Activated naive CD4-positive, alpha-beta T cell (primary cell): ENCODE data around the gene MEGF8.

Source experiments
- DNase-seq, 4 experiments: peaks; one replicate each; lab custom pipeline; 2025; lab: John Stamatoyannopoulos, UW

MEGF8 gene

DNA sequence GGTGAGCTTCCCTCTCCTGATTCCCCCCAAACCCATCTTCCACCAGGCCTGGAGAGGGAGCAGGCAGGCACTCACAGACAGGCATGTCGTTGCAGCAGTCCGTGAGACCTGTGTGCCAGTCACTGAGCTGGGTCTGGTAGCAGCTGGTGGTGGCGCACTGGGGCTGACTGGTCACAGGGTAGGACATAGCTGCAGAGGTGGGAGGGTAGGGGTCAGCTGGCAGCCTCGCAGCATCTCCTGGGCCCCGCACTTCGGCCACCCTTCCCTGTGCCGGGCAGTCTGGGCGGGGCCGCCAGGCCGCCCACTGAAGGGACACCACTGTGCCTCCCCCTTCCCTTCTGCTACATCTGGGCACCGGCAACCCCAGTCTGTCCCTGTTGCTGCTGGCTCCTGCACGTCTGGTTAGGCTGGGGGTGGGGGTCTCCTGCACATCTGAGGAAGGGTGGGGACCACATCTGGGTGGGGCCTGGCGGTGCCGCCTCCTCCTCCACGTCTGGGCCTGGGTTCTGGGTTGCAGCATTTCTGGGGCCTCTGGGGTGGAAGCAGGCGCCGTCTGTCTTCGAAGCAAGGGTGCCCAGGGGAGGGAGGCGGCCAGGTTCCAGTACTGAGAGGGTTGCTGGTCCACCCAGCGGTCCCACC, 63.5 kb downstream of the MEGF8 start:
- DNase-seq: no peak

DNA sequence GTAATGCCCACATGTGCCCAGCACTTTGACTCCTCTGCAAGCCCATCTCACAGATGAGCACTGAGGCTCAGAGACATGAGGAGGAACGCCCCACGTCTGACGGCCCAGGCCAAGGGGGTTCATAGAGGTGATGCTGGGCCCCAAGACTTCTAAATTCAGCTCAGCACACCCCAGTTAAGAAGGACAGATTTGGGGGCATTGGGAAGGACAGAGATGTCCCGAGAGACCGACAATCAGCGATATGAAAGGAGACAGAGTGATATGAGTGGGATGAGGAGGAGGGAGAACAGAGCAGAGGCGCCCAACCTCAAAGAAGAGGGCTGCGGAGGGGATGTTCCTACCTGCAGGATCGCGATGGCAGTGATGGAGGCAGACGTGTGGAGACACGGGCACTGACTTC, 64.5 kb downstream of the MEGF8 start, which contains the start of gene CNFN:
Gene CNFN, minus strand, starts transcription at position 399 of the 400 bp plus-strand sequence. CDS start 1,260 bp downstream, outside the sequence.
- no peak for DNase-seq

DNA sequence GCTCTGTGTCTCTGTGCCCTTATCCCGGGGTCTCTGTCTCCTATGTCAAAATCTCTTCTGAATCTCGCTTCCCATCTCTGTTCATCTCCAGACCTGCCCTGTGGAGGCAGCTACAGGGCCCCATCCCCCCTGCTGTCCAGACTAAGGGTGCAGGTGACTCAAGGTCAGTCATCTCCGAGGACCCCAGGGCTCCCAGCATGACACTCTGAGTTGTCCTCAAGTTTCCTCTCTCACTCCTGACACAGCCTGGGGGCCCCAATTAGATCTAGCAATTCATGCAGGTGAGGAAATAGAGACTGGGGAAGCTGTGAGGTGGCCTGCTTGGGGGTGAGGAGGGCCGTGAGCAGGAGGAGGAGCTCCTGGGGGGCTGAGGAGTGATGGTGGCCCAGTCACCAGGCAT, 66.7 kb downstream of the MEGF8 start:
- no peak for DNase-seq

DNA sequence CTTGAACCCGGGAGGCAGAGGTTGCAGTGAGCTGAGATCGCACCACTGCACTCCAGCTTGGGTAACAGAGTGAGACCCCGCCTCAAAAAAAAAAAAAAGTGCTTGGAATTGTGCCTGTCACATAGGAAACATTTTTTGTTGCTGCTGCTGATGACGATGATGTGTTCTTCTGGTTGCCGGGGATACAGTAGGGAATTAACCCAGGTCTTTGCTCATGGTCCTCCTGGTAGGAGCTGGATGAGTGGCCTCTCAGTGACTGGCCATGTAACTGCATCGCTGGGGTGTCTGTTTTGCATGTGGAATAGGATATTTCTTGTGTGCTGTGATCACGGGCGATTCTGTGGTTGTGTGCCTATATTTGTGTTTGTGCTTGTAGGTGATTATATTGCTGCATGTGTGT, 69.3 kb downstream of the MEGF8 start:
- DNase-seq: no peak

DNA sequence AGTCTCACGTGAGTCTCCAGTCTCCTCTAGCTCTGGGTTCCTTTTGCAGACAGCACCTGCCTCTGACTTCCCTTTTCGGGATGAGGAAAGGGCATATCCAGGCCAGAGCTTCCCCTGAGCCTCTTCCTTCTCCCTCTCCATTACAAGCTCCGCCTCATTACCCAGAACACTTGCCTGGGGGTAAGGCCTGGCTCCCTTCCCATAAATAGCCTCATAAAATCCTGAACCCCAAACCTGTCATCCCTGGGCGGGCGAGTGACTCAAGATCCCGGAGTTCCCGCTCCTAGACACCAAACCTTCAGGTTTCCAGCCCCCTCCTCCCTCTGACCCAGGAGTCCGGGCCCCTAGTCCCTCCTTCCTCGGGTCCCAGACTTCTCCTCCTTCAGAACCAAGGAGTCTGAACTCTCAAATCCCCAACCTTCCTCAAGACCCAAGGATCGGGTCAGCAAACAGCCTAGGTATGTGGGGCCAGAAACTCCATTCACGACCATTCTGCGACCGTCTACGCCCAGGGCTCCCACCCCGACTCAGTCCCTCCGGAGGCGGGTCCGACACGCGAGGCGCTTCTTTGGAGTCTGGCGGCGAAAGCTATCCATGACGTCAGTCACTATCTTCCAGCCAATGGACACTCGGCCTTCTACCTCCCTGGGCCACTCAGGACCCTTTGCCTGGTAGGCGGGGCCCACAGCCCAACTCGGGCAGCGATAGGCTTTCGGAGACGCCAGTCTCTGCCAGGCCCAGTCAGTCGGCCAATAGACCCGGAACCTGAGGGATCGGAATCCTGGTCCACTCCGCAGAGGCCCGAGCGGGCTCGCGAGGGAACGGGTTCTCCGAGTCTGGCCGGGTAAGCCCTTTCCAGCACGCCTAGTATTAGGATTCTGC, 71.2 kb downstream of the MEGF8 start:
- peak; percentile 76 to 86 (median 84) for DNase-seq

DNA sequence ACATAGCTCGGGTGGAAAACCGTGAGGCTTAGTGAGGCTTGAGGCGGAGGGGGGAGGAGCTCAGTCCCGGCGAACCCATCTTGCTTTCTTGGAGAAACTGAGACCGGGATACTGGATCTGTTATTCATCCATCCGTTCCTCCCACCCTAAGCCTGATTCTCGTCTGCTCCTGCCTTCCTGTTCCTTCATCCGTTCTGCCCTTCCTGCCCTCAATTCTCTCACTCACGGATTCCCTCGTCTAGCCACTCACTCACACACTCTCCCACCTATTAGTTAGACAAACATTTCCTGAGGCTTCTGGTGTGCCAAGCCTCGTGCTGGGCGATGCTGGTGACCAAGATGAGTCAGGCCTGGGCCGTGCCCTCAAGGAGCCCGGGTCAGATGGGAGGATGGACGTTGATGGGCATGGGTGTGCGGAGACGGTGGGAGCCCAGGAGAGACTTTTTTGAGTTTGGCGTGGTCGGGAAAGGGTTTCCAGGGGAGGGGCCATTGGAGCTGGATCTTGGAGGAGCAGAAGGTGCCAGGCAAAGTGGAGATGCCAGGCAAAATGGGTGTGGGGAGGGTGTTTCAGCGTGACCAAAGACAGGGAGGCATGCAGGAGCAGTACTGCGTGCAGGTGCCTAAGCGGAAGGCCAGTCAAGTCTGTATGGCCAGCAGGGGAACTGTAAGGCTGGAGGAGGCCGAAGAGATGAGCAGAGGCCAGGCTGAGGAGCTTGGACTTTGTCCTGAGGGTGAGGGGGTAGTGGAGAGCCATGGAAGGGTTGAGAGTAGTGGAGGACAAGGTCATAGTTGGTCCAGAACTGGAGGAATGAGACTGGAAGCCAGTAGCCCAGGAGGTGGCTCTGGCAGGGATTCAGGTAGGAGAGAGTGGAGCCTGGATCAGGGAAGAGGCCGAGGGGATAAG, 72.1 kb downstream of the MEGF8 start:
- no peak for DNase-seq

DNA sequence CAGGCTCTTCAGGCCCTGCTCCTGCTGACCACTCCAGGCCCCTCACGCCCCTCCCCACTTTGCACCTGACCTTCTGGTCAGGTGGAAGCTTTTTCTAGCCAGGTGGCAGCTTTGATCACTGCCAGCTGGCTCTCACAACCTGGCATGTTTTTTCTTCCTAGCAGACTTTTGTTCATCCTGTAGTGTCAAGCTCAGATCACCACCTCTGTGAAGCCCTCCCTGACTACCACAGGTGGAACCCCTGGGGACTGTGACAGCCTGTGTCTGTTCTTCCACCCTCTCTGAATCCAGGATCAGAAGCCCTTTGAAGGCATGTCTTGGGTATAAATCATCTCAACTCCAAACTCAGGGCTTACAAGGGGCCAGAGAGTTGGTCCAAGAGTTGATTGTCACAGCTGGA, 75.0 kb downstream of the MEGF8 start:
- DNase-seq: no peak

DNA sequence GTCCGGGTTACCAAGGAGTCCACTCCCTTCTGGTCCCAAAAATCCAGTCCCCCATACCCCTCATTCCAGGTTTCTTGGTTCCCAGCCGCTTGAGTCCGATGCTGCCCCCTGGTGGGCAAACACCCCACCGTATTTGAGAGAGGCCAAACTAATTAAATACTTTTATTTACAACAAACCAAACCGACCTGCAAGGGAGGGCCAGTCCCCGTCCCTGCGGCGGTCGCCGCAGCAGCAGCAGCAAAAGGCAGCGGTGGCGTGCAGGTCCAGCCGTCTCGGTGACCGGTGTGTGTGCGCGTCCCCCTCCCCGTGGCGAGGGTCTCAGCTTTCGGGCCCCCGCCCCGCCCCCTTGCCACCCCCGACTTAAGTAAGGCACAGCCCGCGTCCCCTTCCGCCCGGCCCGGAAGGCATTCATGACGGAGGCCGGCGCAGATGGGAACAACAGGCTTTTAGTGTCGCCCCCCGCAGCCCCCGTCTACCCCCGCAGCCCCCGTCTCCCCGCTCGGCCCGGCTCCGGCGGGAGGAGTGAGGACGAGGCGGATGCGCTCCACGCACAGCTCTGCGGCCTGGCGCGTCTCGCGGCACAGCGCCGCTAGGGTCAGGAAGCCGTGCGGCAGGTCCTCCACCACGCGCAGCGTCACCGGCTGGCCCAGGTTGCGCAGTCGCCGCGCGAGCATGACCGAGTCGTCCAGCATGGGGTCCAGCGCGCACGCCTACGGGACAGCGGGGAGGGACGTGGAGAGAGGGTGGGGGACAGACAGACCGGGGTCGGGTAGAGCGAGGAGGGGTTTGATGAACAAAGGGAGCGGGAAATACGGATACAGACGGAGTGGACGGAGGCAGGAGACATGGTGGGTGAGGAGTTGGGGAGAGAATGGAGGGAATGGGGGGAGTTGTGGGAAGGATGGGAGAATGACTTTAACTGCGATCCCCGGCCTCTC, 76.2 kb downstream of the MEGF8 start:
- DNase-seq: peak; percentile 50 to 69 (median 63)

DNA sequence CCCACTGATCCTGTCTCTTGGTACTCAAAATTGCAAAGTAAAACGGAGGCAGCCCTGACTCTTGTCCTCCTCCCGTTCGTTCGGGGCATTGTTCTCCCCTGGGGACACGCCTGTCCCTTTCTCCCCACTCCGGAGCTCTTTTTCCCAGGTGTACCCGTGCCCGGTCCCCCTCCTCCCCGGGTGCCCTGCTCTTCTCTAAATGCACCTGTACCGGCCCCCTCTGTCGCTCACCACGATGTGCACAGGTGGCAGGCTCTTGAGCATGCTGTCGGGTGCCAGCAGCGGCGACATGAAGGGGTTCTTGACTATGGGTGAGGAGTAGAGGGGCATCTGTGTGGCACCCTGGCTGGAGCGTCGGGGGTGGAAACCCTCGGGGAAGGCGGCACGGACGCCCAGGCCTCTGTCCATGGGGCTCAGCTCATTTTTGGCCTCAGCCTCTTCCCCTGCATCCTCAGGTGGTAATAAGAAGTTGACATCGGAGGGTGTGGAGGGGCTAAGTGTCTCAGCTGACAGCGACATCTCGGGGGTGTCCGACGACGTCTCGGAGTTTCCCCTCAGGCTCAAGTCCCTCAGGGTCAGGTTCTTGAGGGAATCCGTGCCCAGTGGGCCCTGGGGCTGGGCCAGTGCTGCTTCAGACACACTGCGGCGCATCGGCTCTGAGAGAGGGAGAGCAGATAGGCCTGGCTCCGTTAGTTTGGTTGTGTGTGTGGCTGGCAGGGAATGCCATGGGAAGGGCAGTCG, 77.1 kb downstream of the MEGF8 start:
- DNase-seq: no peak

DNA sequence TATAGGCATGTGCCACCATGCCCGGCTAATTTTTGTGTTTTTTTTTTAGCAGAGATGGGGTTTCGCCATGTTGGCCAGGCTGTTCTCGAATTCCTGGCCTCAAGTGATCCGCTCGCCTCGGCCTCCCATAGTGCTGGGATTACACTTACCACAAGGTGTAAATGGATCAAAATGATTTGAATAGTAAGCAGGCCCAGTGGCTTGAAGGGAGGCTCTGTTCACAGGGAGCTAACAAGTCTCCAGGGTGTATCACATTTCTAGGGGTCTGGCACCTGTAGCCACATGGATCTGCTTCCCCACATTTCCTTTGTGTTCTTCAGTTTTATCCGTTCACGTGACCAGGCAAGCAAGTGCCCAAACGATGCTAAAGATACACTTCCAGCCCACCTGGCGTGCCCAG, 78.2 kb downstream of the MEGF8 start:
- DNase-seq: no peak

DNA sequence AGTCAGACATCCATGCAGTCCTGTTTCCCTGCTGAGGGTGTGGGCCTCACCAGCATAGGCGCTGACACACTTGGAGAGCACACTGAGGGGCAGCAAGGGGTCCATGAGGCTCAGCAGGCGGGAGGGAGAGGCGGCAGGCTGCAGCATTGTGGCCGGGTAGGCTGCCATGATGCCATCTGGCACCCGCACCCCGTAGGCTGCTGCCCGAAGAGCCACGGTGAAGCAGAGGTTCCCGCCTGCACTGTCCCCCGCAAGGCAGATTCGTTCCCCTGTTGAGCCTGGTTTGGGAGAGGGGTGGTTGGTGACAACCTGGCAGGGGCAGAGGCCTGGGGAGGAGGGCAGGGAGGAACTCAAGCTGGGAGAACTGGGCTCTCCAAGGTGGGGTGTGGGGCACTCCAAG, 80.7 kb downstream of the MEGF8 start:
- no peak for DNase-seq

DNA sequence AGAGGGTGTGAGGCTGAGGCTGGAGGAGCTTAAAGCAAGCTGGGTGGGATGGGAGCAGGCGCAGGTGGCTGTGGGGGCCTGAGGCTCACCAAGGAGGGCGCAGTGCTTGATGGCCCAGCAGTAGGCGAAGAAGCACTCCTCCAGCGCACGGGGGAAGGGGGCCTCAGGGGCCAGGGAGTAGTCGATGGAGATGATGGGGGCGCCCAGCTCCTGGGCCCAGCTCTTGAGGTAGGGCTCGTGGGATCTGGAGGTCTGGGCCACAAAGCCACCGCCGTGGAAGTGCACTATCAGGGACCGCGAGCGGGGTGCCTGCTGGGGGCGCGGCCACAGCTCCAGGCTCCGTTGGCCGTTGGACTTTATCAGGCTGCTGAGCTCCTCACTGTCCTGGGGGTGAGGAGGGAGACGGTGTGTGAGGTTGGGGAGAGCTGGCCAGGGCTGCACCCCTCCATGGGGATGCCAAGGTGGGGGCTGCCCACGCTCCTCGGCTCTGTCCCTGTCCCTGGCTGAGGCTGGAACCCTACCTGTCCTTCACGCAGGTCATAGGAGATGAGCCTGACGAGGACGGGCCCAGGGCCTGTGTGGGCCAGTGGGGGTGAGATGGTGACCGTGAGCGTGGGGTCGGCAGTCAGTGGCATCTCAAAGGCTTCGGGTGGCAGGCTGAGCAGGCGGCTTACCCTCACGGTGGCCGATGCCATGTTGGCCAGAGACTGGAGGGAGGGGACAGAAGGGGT, 81.8 kb downstream of the MEGF8 start:
- no peak for DNase-seq

DNA sequence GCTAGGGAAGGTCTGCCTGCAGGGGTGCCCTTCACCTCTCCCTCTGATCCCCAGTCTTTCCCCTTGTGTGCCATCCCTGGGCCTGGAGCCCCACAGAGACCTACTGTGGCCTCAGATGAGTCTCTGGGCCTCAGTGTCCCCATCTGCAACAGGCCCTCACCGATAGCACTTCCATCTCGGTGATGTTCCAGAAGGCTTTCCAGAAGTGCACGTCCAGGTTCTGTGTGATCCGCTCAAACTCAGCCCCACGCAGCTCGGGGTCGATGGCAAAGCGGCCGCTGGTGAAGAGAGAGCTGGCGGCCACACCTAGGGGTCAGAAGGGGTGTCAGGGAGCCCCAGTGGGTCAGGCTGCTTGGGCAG, 82.4 kb downstream of the MEGF8 start:
- DNase-seq: no peak

DNA sequence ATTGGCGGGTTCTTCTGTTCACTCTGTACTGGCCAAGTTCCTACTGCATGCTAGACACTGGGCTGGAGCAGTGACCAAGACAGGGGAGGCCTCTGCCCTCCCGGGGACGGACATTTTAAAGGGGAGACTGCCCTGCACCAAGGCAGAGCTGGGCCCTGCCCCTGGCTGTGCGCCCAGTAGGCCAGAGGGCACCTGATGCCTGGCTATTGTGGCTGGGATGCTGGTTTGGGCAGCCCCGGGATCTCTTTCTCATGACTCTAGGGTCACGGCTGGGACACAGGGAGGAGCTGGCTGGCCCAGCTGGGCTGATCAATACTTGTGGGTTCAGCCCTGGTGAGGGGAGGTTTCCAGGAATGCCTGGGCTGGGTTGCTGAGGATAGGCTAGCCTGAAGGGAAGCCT, 84.0 kb downstream of the MEGF8 start:
- DNase-seq: no peak

DNA sequence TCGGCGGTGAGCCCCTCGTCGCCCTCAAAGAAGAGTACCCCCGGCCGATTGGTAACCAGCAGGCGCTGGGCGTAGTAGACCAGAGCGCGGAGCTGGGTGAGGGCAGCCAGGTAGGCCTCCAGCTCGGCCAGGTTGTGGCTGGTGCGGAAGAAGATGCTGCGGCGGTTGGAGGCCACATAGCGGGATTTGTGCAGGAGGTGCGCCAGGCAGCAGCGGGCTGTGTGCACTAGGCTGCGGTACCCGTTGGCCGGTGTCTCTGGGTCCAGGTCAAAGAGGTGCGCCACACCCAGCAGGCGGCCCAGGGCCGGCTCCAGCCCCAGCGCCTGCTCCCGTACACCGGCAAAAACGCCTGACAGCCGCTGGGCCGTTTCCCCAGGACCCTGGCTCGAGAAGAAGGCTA, 84.9 kb downstream of the MEGF8 start:
- DNase-seq: no peak

DNA sequence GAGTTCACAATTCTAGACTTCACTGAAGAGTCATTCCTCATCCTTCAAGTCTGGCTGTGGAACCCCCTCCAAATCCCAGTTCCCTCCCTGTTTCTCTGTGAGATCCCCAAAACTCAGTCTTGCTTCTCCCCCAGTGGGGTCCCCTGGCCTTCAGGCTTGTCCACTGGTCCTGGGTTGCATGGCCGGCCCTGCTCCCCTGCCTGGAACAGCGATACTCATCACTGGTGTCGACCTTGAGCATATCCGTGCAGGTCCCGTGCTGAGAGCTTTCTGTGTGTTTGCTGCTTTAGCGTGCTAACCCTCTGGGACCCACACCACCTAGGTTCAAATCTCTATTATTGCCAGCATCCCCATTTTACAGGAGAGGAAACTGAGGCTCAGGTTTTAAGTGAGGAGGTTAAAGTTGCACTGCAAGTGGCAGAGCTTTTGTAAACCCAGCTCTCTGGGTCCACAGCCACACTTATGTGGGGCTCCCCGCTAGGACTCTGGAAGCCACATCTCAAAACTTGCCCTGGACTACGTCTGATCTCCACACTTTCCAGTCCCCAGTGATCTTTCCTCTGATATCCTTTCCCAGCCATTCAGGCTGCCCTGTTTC, 86.2 kb downstream of the MEGF8 start:
- no peak for DNase-seq

DNA sequence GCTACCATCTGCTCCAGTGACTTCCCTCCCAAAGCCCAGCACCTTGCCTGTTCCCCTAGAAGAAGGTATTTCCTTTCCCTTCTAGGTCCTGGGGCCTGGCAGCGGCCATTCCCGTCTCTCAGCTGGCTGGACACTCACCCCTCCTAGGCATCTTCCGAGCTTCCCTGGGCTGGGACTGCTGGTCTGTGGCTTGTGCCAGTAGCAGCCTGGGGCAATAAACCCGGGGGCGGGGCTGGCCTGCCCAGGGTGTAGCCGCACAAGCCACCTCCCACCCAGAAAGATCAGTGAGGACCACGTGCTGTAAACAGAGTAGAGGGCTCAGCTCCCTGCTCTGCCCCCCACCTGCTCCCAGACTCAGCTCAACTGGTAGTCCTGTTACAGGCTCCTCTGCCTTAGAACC, 86.8 kb downstream of the MEGF8 start:
- no peak for DNase-seq

DNA sequence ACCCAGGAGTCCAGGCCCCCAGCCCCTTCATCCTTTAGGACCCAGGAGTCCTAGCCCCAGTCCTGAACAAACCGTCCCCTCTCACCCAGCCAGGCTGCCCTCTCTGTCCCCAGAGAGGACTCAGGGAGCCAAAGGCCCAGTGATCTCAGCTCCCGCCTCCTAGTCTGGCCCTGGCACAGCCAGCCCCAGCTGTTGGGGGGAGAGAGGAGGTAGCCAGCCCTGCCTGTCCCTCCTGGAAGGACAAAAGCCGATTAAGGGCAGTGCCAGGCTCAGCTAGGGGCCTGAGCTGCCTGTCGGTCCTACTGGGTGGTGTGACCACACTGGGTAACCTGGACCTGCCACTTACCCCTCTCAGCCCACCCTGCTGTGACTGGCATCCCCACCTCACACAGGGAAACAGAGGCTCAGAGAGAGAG, 87.2 kb downstream of the MEGF8 start:
- DNase-seq: no peak

DNA sequence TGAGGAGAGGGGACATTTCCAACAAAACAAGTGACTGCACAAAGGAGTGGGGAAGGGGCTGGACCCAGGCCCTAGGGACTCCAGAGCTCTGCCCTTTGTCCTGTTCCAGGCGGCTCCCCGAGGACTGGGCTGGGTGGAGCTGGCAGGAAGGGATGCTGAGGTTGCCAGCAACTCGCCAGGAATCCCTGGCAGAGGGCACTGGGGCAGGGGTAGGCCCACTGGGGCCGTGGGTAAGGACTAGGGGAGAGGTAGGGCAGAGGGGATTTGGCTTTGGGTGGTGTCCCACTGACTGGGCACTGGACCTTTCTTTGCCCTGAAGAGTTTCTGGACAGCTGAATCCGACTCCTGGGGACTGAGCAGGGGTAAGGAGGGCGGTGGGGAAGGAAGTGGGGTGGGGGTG, 93.9 kb downstream of the MEGF8 start:
- no peak for DNase-seq
